IMR-90 (cell line): ENCODE results near the gene KLC1. TPM values are rescaled to one million over a fixed set of nuclear protein-coding genes. Genes with fewer than 3 reads are reported as not detected.

Experiments
- ATAC-seq: fragments of 200-7000 bp; cut with Tn5 transposase; 2 replicates; pipeline ENCODE4 v1.9.1; 2020; ENCODE audit warnings: low read depth, mild to moderate bottlenecking, moderate library complexity
- BruUV-seq: library from RNA; stranded (reverse); fragments of 400-500 nt; replicated peaks from 2 replicates; lab custom pipeline; 2021; lab: Mats Ljungman, UMichigan
- CTCF ChIA-PET: fragments of 300-600 bp; formaldehyde crosslinking; extraction: SDS; loops from one replicate; lab custom pipeline; 2021; ENCODE audit warnings: antibody characterized with exemption; lab: Yijun Ruan, JAX
- POLR2A ChIA-PET: fragments of 300-600 bp; sonication (Branson Sonifier 250); formaldehyde crosslinking; loops from one replicate; lab custom pipeline; 2022; ENCODE audit warnings: antibody characterized with exemption; ENCODE audit not compliant: unreplicated experiment; lab: Charles Lee
- DNase-seq: peaks from one replicate; pipeline ENCODE4 v3.0.0; 2013
- H2AFZ ChIP-seq: replicated peaks from 2 replicates; pipeline ENCODE3; 2013; ENCODE audit warnings: low read length, mild to moderate bottlenecking; ENCODE audit not compliant: poor library complexity
- H2AK5ac ChIP-seq: 2 replicates; pipeline ENCODE4 v1.6.1; 2013; ENCODE audit warnings: low read depth, low read length, inconsistent platforms
- H2AK9ac ChIP-seq: replicated peaks from 2 replicates; pipeline ENCODE3; 2013; ENCODE audit warnings: mild to moderate bottlenecking, low read depth, low read length, moderate library complexity; ENCODE audit not compliant: poor library complexity
- H2BK120ac ChIP-seq: 2 replicates; pipeline ENCODE4 v1.6.1; 2013; ENCODE audit warnings: low read depth, low read length, inconsistent platforms
- H2BK15ac ChIP-seq: 3 replicates; pipeline ENCODE4 v1.6.1; 2013; ENCODE audit warnings: low read depth, low read length, inconsistent platforms
- H2BK20ac ChIP-seq: 2 replicates; pipeline ENCODE4 v1.6.1; 2013; ENCODE audit warnings: low read depth, mild to moderate bottlenecking, inconsistent platforms, low read length, moderate library complexity
- H2BK5ac ChIP-seq: 2 replicates; pipeline ENCODE4 v1.6.1; 2013; ENCODE audit warnings: mild to moderate bottlenecking, low read depth, low read length, inconsistent platforms; ENCODE audit not compliant: poor library complexity, severe bottlenecking
- H3K14ac ChIP-seq: replicated peaks from 2 replicates; pipeline ENCODE4 v1.6.1; 2013; ENCODE audit warnings: low read depth, low read length, inconsistent platforms
- H3K18ac ChIP-seq: 2 replicates; pipeline ENCODE4 v1.6.1; 2013; ENCODE audit warnings: low read depth, low read length, control low read depth
- H3K23ac ChIP-seq: 2 replicates; pipeline ENCODE4 v1.6.1; 2013; ENCODE audit warnings: low read depth, low read length, inconsistent platforms
- H3K27ac ChIP-seq: 2 replicates; pipeline ENCODE4 v1.5.1; 2013; ENCODE audit warnings: mild to moderate bottlenecking, control low read depth, low read length; ENCODE audit not compliant: insufficient read depth
- H3K27me3 ChIP-seq: 2 replicates; pipeline ENCODE4 v1.6.1; 2013; ENCODE audit warnings: low read length; ENCODE audit not compliant: control insufficient read depth, insufficient read depth
- H3K36me3 ChIP-seq: 2 replicates; pipeline ENCODE4 v1.6.1; 2013; ENCODE audit warnings: low read length, mixed read lengths; ENCODE audit not compliant: control insufficient read depth, insufficient read depth
- H3K4ac ChIP-seq: 2 replicates; pipeline ENCODE4 v1.6.1; 2013; ENCODE audit warnings: low read depth, low read length, inconsistent platforms
- H3K4me1 ChIP-seq: 2 replicates; pipeline ENCODE4 v1.6.1; 2013; ENCODE audit warnings: low read length, mixed read lengths; ENCODE audit not compliant: control insufficient read depth, insufficient read depth
- H3K4me2 ChIP-seq: 2 replicates; pipeline ENCODE4 v1.6.1; 2013; ENCODE audit warnings: low read depth, mild to moderate bottlenecking, control low read depth, low read length, moderate library complexity
- H3K4me3 ChIP-seq: 2 replicates; pipeline ENCODE4 v1.5.1; 2013; ENCODE audit warnings: low read depth, mild to moderate bottlenecking, control low read depth, low read length, moderate library complexity; ENCODE audit not compliant: insufficient read depth
- H3K56ac ChIP-seq: 2 replicates; pipeline ENCODE4 v1.6.1; 2013; ENCODE audit warnings: low read length, inconsistent platforms; ENCODE audit not compliant: insufficient read depth; ENCODE audit errors: extremely low read depth
- H3K79me1 ChIP-seq, 2 experiments: 2 replicates each; pipeline ENCODE4 v1.6.1; 2013; ENCODE audit warnings: low read length in 2 of 2, inconsistent platforms in 1 of 2, low read depth in 1 of 2
- H3K9ac ChIP-seq: 2 replicates; pipeline ENCODE4 v1.6.1; 2013; ENCODE audit warnings: low read depth, low read length, control low read depth
- H3K9me1 ChIP-seq: 2 replicates; pipeline ENCODE4 v1.6.1; 2013; ENCODE audit warnings: low read length, inconsistent platforms; ENCODE audit not compliant: insufficient read depth
- H3K9me3 ChIP-seq: 2 replicates; pipeline ENCODE4 v1.6.1; 2013; ENCODE audit warnings: low read length; ENCODE audit not compliant: control insufficient read depth, insufficient read depth
- H4K20me1 ChIP-seq: 2 replicates; pipeline ENCODE4 v1.6.1; 2013; ENCODE audit warnings: low read length, inconsistent platforms; ENCODE audit not compliant: insufficient read depth
- H4K5ac ChIP-seq: 2 replicates; pipeline ENCODE4 v1.6.1; 2013; ENCODE audit warnings: mild to moderate bottlenecking, low read depth, low read length, control low read depth
- H4K8ac ChIP-seq, 2 experiments: 2 replicates each; pipeline ENCODE4 v1.6.1; 2013; ENCODE audit warnings: low read depth in 2 of 2, low read length in 2 of 2, control low read depth in 1 of 2, inconsistent platforms in 1 of 2
- H4K91ac ChIP-seq: 2 replicates; pipeline ENCODE4 v1.6.1; 2013; ENCODE audit warnings: low read depth, low read length, inconsistent platforms; ENCODE audit not compliant: insufficient read depth
- BHLHE40 ChIP-seq: fragments of 150-350 bp; IDR thresholded peaks from 2 replicates; pipeline ENCODE4 v1.6.1; 2016; ENCODE audit warnings: mild to moderate bottlenecking, low read depth, low read length
- CEBPB ChIP-seq: IDR thresholded peaks from 2 replicates; pipeline ENCODE4 v1.6.1; 2012; ENCODE audit warnings: low read depth, low read length, improper control_type of control experiment
- CHD1 ChIP-seq: IDR thresholded peaks from 2 replicates; pipeline ENCODE4 v1.6.1; 2012; ENCODE audit warnings: low read depth, low read length, improper control_type of control experiment
- CTCF ChIP-seq: conservative IDR thresholded peaks from 2 replicates; pipeline ENCODE4 v1.5.1; 2012; ENCODE audit warnings: mild to moderate bottlenecking, low read depth, low read length, improper control_type of control experiment
- ELK1 ChIP-seq: fragments of 150-350 bp; IDR thresholded peaks from 2 replicates; pipeline ENCODE4 v1.6.1; 2016; ENCODE audit warnings: low read depth, mild to moderate bottlenecking, low read length, moderate library complexity, borderline replicate concordance
- FOS ChIP-seq: fragments of 150-350 bp; IDR thresholded peaks from 2 replicates; pipeline ENCODE4 v1.6.1; 2016; ENCODE audit warnings: low read depth, low read length
- MAFK ChIP-seq: IDR thresholded peaks from 2 replicates; pipeline ENCODE4 v1.6.1; 2012; ENCODE audit warnings: low read depth, low read length, improper control_type of control experiment
- MAZ ChIP-seq: IDR thresholded peaks from 2 replicates; pipeline ENCODE4 v1.6.1; 2012; ENCODE audit warnings: low read depth, mild to moderate bottlenecking, low read length, improper control_type of control experiment, moderate library complexity, borderline replicate concordance
- MXI1 ChIP-seq: IDR thresholded peaks from 2 replicates; pipeline ENCODE4 v1.6.1; 2012; ENCODE audit warnings: low read depth, mild to moderate bottlenecking, low read length, moderate library complexity, borderline replicate concordance
- NFE2L2 ChIP-seq: fragments of 150-350 bp; IDR thresholded peaks from 2 replicates; pipeline ENCODE4 v1.6.1; 2016; ENCODE audit warnings: low read depth, mild to moderate bottlenecking, low read length
- POLR2A ChIP-seq: IDR thresholded peaks from 2 replicates; pipeline ENCODE4 v1.6.1; 2012; ENCODE audit warnings: mild to moderate bottlenecking, low read depth, low read length
- RAD21 ChIP-seq: IDR thresholded peaks from 2 replicates; pipeline ENCODE4 v1.6.1; 2012; ENCODE audit warnings: low read length, improper control_type of control experiment
- RCOR1 ChIP-seq: IDR thresholded peaks from 2 replicates; pipeline ENCODE4 v1.6.1; 2012; ENCODE audit warnings: mild to moderate bottlenecking, low read length, improper control_type of control experiment; ENCODE audit not compliant: insufficient replicate concordance
- RFX5 ChIP-seq: IDR thresholded peaks from 2 replicates; pipeline ENCODE4 v1.8.0; 2012; ENCODE audit warnings: low read depth, mild to moderate bottlenecking, low read length, moderate library complexity
- SMC3 ChIP-seq: fragments of 150-350 bp; IDR thresholded peaks from 2 replicates; pipeline ENCODE4 v1.6.1; 2016; ENCODE audit warnings: low read depth, mild to moderate bottlenecking, antibody characterized with exemption, low read length, moderate library complexity
- USF2 ChIP-seq: fragments of 150-350 bp; IDR thresholded peaks from 2 replicates; pipeline ENCODE4 v1.6.1; 2017; ENCODE audit warnings: mild to moderate bottlenecking, antibody characterized with exemption, low read length, low read depth
- WGBS, 2 experiments: methylation state at CpG; one replicate each; pipeline versions ENCODE4 v1.1.5 to v1.1.7; 2013; ENCODE audit warnings: missing lambda C conversion rate in 2 of 2; ENCODE audit not compliant: insufficient read length in 1 of 2; ENCODE audit errors: extremely low coverage in 2 of 2; 5-methylcytosine and 5-hydroxymethylcytosine counted together
- dilution Hi-C: fragments of 300-500 bp; cut with HindIII; formaldehyde crosslinking; loops from one replicate; pipeline ENCODE4 v1.14.3; 2018; ENCODE audit warnings: low sequenced_read_pairs; ENCODE audit not compliant: unreplicated experiment
- in situ Hi-C: fragments of 300-500 bp; cut with MboI; formaldehyde crosslinking; loops from 3 replicates; pipeline ENCODE4 v1.14.3; 2019; ENCODE audit warnings: low sequenced_read_pairs, inconsistent platforms, mixed read lengths
- intact Hi-C: fragments of 100-400 bp; cut with micrococcal nuclease; formaldehyde crosslinking; loops from 2 replicates; pipeline ENCODE4 v1.10.0; 2022
- polyA plus RNA-seq, 3 experiments: library from polyadenylated mRNA; depleted of rRNA; stranded (reverse); fragments of >200 nt; gene quantifications; 2 replicates each; pipeline ENCODE4 v1.2.3, GENCODE V29; 2012; ENCODE audit warnings: low replicate concordance in 1 of 3
- total RNA-seq: library from RNA; depleted of rRNA; stranded (reverse); fragments of >200 nt; gene quantifications from 2 replicates; pipeline ENCODE4 v1.2.3, GENCODE V29; 2012

The KLC1 gene
- total and polyA plus RNA-seq, 2 of the 4 experiments (the other 2 are of a cell fraction) = 101 to 157 TPM

GRCh38 chr14:103728141-103728540, 99.1 kb downstream of the KLC1 start:
- CTCF ChIA-PET = no interaction called here

More at GRCh38 chr14:103728141-103728540, 99.1 kb downstream of the KLC1 start:
- no peak overlapping the region for H3K9ac ChIP-seq
- no peak for ATAC-seq
- no TSS peak for BruUV-seq
- no peak overlapping the region for H4K91ac ChIP-seq
- H2BK5ac ChIP-seq = no peak overlapping the region
- H3K4me3 ChIP-seq = no peak overlapping the region
- dilution Hi-C loops = no loop called here
- in situ Hi-C loops = no loop called here
- peaks cover 45% of the 10 kb centered on the region for H3K36me3 ChIP-seq
- TF ChIP-seq POLR2A (no peak), NFE2L2 (no peak), RAD21 (no peak), SMC3 (no peak), MAZ (no peak), RFX5 (no peak), MAFK (no peak), CTCF (no peak), ELK1 (no peak), CHD1 (no peak), FOS (no peak), RCOR1 (no peak), BHLHE40 (no peak), MXI1 (no peak), USF2 (no peak), CEBPB (no peak)
- H3K27ac ChIP-seq = no peak overlapping the region
- no peak overlapping the region for H2AFZ ChIP-seq
- 89% methylated on average over 9 of the region's 19 CpGs; no CpG with 5 or more reads in 1 of the 2 experiments for WGBS, 2 experiments
- peaks cover 40% of the 10 kb centered on the region for H4K20me1 ChIP-seq
- POLR2A ChIA-PET = no interaction called here
- intact Hi-C loops = no loop called here
- no peak overlapping the region for H2BK20ac ChIP-seq
- no peak overlapping the region for H4K8ac ChIP-seq
- no peak overlapping the region for H3K56ac ChIP-seq
- H2BK120ac ChIP-seq = no peak overlapping the region
- no peak overlapping the region for H2AK9ac ChIP-seq
- no peak overlapping the region for H3K18ac ChIP-seq
- no peak for DNase-seq
- H3K4me1 ChIP-seq = no peaks in the 10 kb centered on the region
- no peaks in the 10 kb centered on the region for H3K9me1 ChIP-seq
- no peaks in the 10 kb centered on the region for H3K9me3 ChIP-seq
- no peak overlapping the region for H4K5ac ChIP-seq
- peaks cover 14 to 27% of the 10 kb centered on the region in 2 experiments for H3K79me1 ChIP-seq
- H3K23ac ChIP-seq = no peak overlapping the region
- H3K14ac ChIP-seq = no peak overlapping the region
- H2BK15ac ChIP-seq = no peak overlapping the region
- no peak overlapping the region for H3K4ac ChIP-seq
- H2AK5ac ChIP-seq = no peak overlapping the region
- H3K27me3 ChIP-seq = no peaks in the 10 kb centered on the region
- H3K4me2 ChIP-seq = no peak overlapping the region
